Measurements from ENCODE around the gene CLCN1.
"Not testable (repeated sequence)": the region's sequence is repeated elsewhere in the genome, so short reads cannot be mapped to it uniquely, and the experiment has no call there.

CLCN1 gene

DNA sequence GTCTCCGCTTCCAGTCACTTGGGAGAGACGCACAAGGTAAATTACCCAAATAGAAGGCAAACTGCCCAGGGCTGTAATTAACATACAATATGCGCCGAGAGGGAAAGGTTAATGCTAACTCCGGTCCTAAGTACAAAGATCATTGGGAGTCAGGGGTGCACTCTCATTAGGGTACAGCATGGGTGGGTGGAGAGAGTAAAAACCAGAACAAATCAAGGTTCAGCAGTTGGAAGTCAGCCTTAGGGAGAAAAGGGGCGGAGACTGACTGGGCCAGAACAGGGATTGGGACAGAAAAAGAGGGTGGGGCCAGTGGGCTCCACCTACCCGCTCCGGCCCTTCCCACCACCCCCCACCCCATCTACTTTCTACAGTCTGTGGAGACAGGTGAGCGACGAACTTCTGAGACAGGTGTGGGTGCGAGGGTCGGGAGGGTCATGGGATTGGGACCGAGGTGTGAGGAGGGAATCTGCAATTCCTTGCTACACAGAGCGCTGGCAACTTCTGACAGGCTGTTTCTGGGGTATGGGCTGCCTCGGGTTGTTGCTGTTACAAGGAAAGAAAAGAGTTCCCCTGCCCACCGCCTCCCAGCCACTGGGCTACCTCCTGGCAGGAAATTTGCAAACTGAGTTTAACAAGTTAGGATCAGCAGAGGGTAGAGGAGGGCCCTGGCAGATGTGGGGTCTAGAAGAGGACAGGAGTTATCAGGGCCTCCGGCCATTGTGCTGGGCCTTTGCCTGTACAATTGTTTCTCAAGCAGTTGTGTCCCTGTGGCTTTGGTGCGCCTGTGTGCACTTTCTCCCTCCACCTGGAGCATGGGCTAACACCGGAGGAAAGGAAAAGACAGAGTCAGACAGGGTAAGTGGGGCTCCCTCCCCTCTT, 31.1 kb upstream of the CLCN1 start, which contains the start of gene TMEM139:
TSS of gene TMEM139 (plus strand) at position 368 of the 879 bp plus-strand sequence. CDS start 1,000 bp downstream, outside the sequence.
- H3K4me3 ChIP-seq (ENCODE audit: insufficient read depth, low read depth, low read length, poor library complexity, severe bottlenecking): no peak within 1 kb of the TSS
- DNase-seq: no peak
- H3K27me3 ChIP-seq (replicated peaks; ENCODE audit: control insufficient read depth, insufficient read depth, low read length, poor library complexity, severe bottlenecking): no peaks in the 10 kb centered on the region
- no peak within 1 kb of the TSS for H3K27ac ChIP-seq (ENCODE audit: insufficient read depth, low read length, poor library complexity, severe bottlenecking)
- peaks cover 19% of the 10 kb centered on the region for H3K4me1 ChIP-seq (ENCODE audit: control insufficient read depth, insufficient read depth, low read length, poor library complexity, severe bottlenecking)
- no peaks in the 10 kb centered on the region for H3K36me3 ChIP-seq (ENCODE audit: control insufficient read depth, insufficient read depth, low read length)
- no peaks in the 10 kb centered on the region for H3K9me3 ChIP-seq (ENCODE audit: control insufficient read depth, low read length)

DNA sequence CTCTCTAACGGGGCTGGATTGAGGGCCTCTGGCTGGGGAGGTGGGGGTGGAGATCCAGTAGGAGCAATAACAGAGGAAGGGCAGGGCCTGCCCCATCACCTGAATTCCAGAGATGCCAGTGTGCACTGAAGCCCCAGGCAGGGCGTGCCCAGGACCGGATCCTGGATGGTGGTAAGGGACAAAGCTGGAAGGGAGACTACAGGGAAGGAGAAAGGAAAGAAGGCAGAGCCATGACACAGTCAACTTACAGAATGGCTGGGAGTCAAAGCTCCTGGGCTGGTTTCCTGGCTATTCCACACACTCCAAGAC, 30.5 kb upstream of the CLCN1 start:
- H3K4me3 ChIP-seq (ENCODE audit: insufficient read depth, low read depth, low read length, poor library complexity, severe bottlenecking): no peak overlapping the region
- no peak for DNase-seq
- H3K27ac ChIP-seq (ENCODE audit: insufficient read depth, low read length, poor library complexity, severe bottlenecking): no peak overlapping the region
- no peaks in the 10 kb centered on the region for H3K27me3 ChIP-seq (replicated peaks; ENCODE audit: control insufficient read depth, insufficient read depth, low read length, poor library complexity, severe bottlenecking)
- no peaks in the 10 kb centered on the region for H3K36me3 ChIP-seq (ENCODE audit: control insufficient read depth, insufficient read depth, low read length)
- peaks cover 16% of the 10 kb centered on the region for H3K4me1 ChIP-seq (ENCODE audit: control insufficient read depth, insufficient read depth, low read length, poor library complexity, severe bottlenecking)
- no peaks in the 10 kb centered on the region for H3K9me3 ChIP-seq (ENCODE audit: control insufficient read depth, low read length)

GRCh38 chr7:143285806-143286521, 29.9 kb upstream of the CLCN1 start:
- H3K4me3 ChIP-seq (ENCODE audit: insufficient read depth, low read depth, low read length, poor library complexity, severe bottlenecking): no peak overlapping the region
- H3K9me3 ChIP-seq (ENCODE audit: control insufficient read depth, low read length): no peaks in the 10 kb centered on the region
- DNase-seq: no peak
- no peaks in the 10 kb centered on the region for H3K36me3 ChIP-seq (ENCODE audit: control insufficient read depth, insufficient read depth, low read length)
- no peaks in the 10 kb centered on the region for H3K27me3 ChIP-seq (replicated peaks; ENCODE audit: control insufficient read depth, insufficient read depth, low read length, poor library complexity, severe bottlenecking)
- H3K27ac ChIP-seq (ENCODE audit: insufficient read depth, low read length, poor library complexity, severe bottlenecking): no peak overlapping the region
- peaks cover 14% of the 10 kb centered on the region for H3K4me1 ChIP-seq (ENCODE audit: control insufficient read depth, insufficient read depth, low read length, poor library complexity, severe bottlenecking)

DNA sequence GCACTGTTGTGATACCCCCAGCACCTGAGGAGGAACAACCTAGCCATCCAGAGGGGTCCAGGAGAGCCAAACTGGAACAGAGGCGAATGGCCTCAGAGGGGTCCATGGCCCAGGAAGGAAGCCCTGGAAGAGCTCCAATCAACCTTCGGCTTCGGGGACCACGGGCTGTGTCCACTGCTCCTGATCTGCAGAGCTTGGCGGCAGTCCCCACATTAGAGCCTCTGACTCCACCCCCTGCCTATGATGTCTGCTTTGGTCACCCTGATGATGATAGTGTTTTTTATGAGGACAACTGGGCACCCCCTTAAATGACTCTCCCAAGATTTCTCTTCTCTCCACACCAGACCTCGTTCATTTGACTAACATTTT, 29.4 kb upstream of the CLCN1 start:
- Histone ChIP-seq H3K4me3 (ENCODE audit: insufficient read depth, low read depth, low read length, poor library complexity, severe bottlenecking) (no peak overlapping the region), H3K27ac (ENCODE audit: insufficient read depth, low read length, poor library complexity, severe bottlenecking) (no peak overlapping the region), H3K27me3 (replicated peaks; ENCODE audit: control insufficient read depth, insufficient read depth, low read length, poor library complexity, severe bottlenecking) (no peaks in the 10 kb centered on the region), H3K4me1 (ENCODE audit: control insufficient read depth, insufficient read depth, low read length, poor library complexity, severe bottlenecking) (peaks cover 14% of the 10 kb centered on the region), H3K36me3 (ENCODE audit: control insufficient read depth, insufficient read depth, low read length) (peaks cover 1% of the 10 kb centered on the region), H3K9me3 (ENCODE audit: control insufficient read depth, low read length) (no peaks in the 10 kb centered on the region)
- DNase-seq: no peak

GRCh38 chr7:143287339-143287934, 28.5 kb upstream of the CLCN1 start:
- Histone ChIP-seq H3K9me3 (ENCODE audit: control insufficient read depth, low read length) (no peaks in the 10 kb centered on the region), H3K27me3 (replicated peaks; ENCODE audit: control insufficient read depth, insufficient read depth, low read length, poor library complexity, severe bottlenecking) (no peaks in the 10 kb centered on the region), H3K4me3 (ENCODE audit: insufficient read depth, low read depth, low read length, poor library complexity, severe bottlenecking) (peak overlapping the region; percentile 30), H3K36me3 (ENCODE audit: control insufficient read depth, insufficient read depth, low read length) (peaks cover 11% of the 10 kb centered on the region), H3K27ac (ENCODE audit: insufficient read depth, low read length, poor library complexity, severe bottlenecking) (peak overlapping the region; percentile 64), H3K4me1 (ENCODE audit: control insufficient read depth, insufficient read depth, low read length, poor library complexity, severe bottlenecking) (peaks cover 14% of the 10 kb centered on the region)
- DNase-seq: no peak

- H3K27ac ChIP-seq (ENCODE audit: insufficient read depth, low read length, poor library complexity, severe bottlenecking): peak within 1 kb of the TSS; percentile 73
- DNase-seq: peak; percentile 98 to 99 (median 99)
- H3K27me3 ChIP-seq (replicated peaks; ENCODE audit: control insufficient read depth, insufficient read depth, low read length, poor library complexity, severe bottlenecking): no peaks in the 10 kb centered on the region
- H3K4me1 ChIP-seq (ENCODE audit: control insufficient read depth, insufficient read depth, low read length, poor library complexity, severe bottlenecking): peaks cover 14% of the 10 kb centered on the region
- no peaks in the 10 kb centered on the region for H3K9me3 ChIP-seq (ENCODE audit: control insufficient read depth, low read length)
- H3K4me3 ChIP-seq (ENCODE audit: insufficient read depth, low read depth, low read length, poor library complexity, severe bottlenecking): peak within 1 kb of the TSS; percentile 77
- peaks cover 18% of the 10 kb centered on the region for H3K36me3 ChIP-seq (ENCODE audit: control insufficient read depth, insufficient read depth, low read length)
Measured at GRCh38 chr7:143287935-143288826, 27.7 kb upstream of the CLCN1 start, which contains the start of gene CASP2. Gene CASP2 (plus strand): TSS chr7:143288351. CDS start chr7:143288456, 105 bp downstream.

DNA sequence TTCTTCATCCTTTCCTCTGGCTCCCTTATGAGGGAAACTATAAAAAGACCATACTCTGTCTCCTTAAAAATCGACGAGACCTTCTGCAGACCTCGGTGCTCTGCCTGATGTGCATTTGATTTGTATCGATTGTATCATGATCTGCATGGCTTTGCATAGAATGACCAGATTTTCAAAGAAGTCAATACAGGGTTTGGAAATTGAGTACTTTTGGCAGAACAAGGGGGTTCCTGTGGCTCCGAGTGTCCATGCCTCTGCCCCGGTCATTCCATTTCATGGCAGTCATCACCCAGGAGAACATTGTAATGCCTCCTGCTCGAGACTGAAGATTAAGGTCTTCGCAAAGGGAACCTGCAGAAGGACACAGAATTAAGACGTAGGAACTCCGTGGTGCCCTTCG, 27.1 kb upstream of the CLCN1 start:
- Histone ChIP-seq H3K4me3 (ENCODE audit: insufficient read depth, low read depth, low read length, poor library complexity, severe bottlenecking) (peak overlapping the region; percentile 77), H3K36me3 (ENCODE audit: control insufficient read depth, insufficient read depth, low read length) (peaks cover 25% of the 10 kb centered on the region), H3K4me1 (ENCODE audit: control insufficient read depth, insufficient read depth, low read length, poor library complexity, severe bottlenecking) (peaks cover 14% of the 10 kb centered on the region), H3K9me3 (ENCODE audit: control insufficient read depth, low read length) (no peaks in the 10 kb centered on the region), H3K27ac (ENCODE audit: insufficient read depth, low read length, poor library complexity, severe bottlenecking) (peak overlapping the region; percentile 73), H3K27me3 (replicated peaks; ENCODE audit: control insufficient read depth, insufficient read depth, low read length, poor library complexity, severe bottlenecking) (no peaks in the 10 kb centered on the region)
- DNase-seq: no peak

DNA sequence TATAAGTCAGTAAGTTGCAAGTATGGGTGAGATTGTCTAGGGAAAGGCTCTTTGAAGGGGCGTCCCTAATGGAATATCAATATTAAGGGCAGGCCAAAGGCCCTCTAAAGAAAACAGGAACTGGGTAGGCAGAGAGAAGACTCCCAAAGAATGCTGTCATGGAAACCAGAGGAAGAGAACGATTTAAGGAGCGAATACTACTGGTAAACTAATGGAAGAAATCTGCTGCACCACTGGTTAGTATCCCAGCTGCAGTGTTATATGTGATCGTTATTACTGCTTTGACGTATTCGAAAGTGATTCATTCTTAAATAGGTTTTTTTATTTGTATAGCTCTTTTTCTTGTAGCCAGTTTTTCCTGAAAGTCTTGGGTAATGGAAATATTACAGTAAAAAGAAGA, 26.5 kb upstream of the CLCN1 start:
- H3K27me3 ChIP-seq (replicated peaks; ENCODE audit: control insufficient read depth, insufficient read depth, low read length, poor library complexity, severe bottlenecking): no peaks in the 10 kb centered on the region
- H3K4me1 ChIP-seq (ENCODE audit: control insufficient read depth, insufficient read depth, low read length, poor library complexity, severe bottlenecking): peaks cover 14% of the 10 kb centered on the region
- peak overlapping the region; percentile 77 for H3K4me3 ChIP-seq (ENCODE audit: insufficient read depth, low read depth, low read length, poor library complexity, severe bottlenecking)
- no peak overlapping the region for H3K27ac ChIP-seq (ENCODE audit: insufficient read depth, low read length, poor library complexity, severe bottlenecking)
- DNase-seq: no peak
- peaks cover 30% of the 10 kb centered on the region for H3K36me3 ChIP-seq (ENCODE audit: control insufficient read depth, insufficient read depth, low read length)
- H3K9me3 ChIP-seq (ENCODE audit: control insufficient read depth, low read length): no peaks in the 10 kb centered on the region

- Histone ChIP-seq H3K4me3 (ENCODE audit: insufficient read depth, low read depth, low read length, poor library complexity, severe bottlenecking) (peak overlapping the region; percentile 77), H3K4me1 (ENCODE audit: control insufficient read depth, insufficient read depth, low read length, poor library complexity, severe bottlenecking) (peaks cover 14% of the 10 kb centered on the region), H3K36me3 (ENCODE audit: control insufficient read depth, insufficient read depth, low read length) (peaks cover 35% of the 10 kb centered on the region)
- not testable (repeated sequence) for H3K9me3 ChIP-seq (ENCODE audit: control insufficient read depth, low read length); H3K27me3 ChIP-seq (replicated peaks; ENCODE audit: control insufficient read depth, insufficient read depth, low read length, poor library complexity, severe bottlenecking); DNase-seq; H3K27ac ChIP-seq (ENCODE audit: insufficient read depth, low read length, poor library complexity, severe bottlenecking)
Measured at GRCh38 chr7:143289888-143290287, 26.0 kb upstream of the CLCN1 start.

Measured in effector memory CD4-positive, alpha-beta T cell (primary cell).